Endothelial cell (in vitro differentiated cells): ENCODE measurements around the gene R3HDM2. TPM values are rescaled to one million over a fixed set of nuclear protein-coding genes. Genes with fewer than 3 reads are reported as not detected.

ENCODE experiments used
- DNase-seq: peaks from one replicate; pipeline ENCODE4 v3.0.0; 2021; ENCODE audit warnings: low spot score
- H3K27ac Mint-ChIP-seq: one replicate; pipeline ENCODE4 v1.8.0; 2021; ENCODE audit warnings: mixed read lengths, inconsistent platforms; ENCODE audit not compliant: unreplicated experiment
- H3K27me3 Mint-ChIP-seq: one replicate; pipeline ENCODE4 v1.8.0; 2021; ENCODE audit warnings: mild to moderate bottlenecking, moderate library complexity, mixed read lengths, inconsistent platforms; ENCODE audit not compliant: unreplicated experiment
- H3K36me3 Mint-ChIP-seq: one replicate; pipeline ENCODE4 v1.8.0; 2021; ENCODE audit warnings: mild to moderate bottlenecking, low read depth, mixed read lengths, inconsistent platforms; ENCODE audit not compliant: unreplicated experiment
- H3K4me1 Mint-ChIP-seq: one replicate; pipeline ENCODE4 v1.8.0; 2021; ENCODE audit warnings: mild to moderate bottlenecking, mixed read lengths, inconsistent platforms; ENCODE audit not compliant: unreplicated experiment
- H3K4me3 Mint-ChIP-seq: one replicate; pipeline ENCODE4 v1.8.0; 2021; ENCODE audit warnings: mild to moderate bottlenecking, mixed read lengths, inconsistent platforms; ENCODE audit not compliant: unreplicated experiment
- H3K9me3 Mint-ChIP-seq: one replicate; pipeline ENCODE4 v1.8.0; 2021; ENCODE audit warnings: mixed read lengths, inconsistent platforms; ENCODE audit not compliant: unreplicated experiment
- CTCF ChIP-seq: fragments of 200-600 bp; sonication (generic); IDR thresholded peaks from one replicate; pipeline ENCODE4 v1.5.0; 2021; ENCODE audit warnings: antibody characterized with exemption; ENCODE audit not compliant: unreplicated experiment
- total RNA-seq: library from RNA; stranded (reverse); fragmentation: NEBNext Ultra II Directional; extraction: Animal tissue kit (Norgen Biotek cat#: 25700); gene quantifications from one replicate; pipeline ENCODE4 v1.2.1, GENCODE V29; 2021; ENCODE audit not compliant: unreplicated experiment

Gene R3HDM2
- total RNA-seq, 1 donor from 2014 or later = 39.4 TPM

- Mint-ChIP-seq H3K27ac (no peak overlapping the region), H3K36me3 (peaks cover 13% of the 10 kb centered on the region), H3K9me3 (no peaks in the 10 kb centered on the region), H3K4me3 (no peak overlapping the region), H3K4me1 (peaks cover 4% of the 10 kb centered on the region), H3K27me3 (peaks cover 5% of the 10 kb centered on the region)
- no peak for DNase-seq
- TF ChIP-seq CTCF = no peak
Observed at GRCh38 chr12:57395121-57395520, 35.7 kb downstream of the R3HDM2 start.

- no peak for DNase-seq
- H3K4me1 Mint-ChIP-seq = peaks cover 18% of the 10 kb centered on the region
- peaks cover 13% of the 10 kb centered on the region for H3K36me3 Mint-ChIP-seq
- H3K27ac Mint-ChIP-seq = peak overlapping the region; percentile 78
- no peak overlapping the region for H3K4me3 Mint-ChIP-seq
- no peaks in the 10 kb centered on the region for H3K9me3 Mint-ChIP-seq
- no peaks in the 10 kb centered on the region for H3K27me3 Mint-ChIP-seq
- TF ChIP-seq CTCF = no peak
Observed at GRCh38 chr12:57390174-57390573, 40.7 kb downstream of the R3HDM2 start.

- peaks cover 18% of the 10 kb centered on the region for H3K4me1 Mint-ChIP-seq
- no peaks in the 10 kb centered on the region for H3K9me3 Mint-ChIP-seq
- H3K4me3 Mint-ChIP-seq = no peak overlapping the region
- H3K36me3 Mint-ChIP-seq = peaks cover 13% of the 10 kb centered on the region
- H3K27me3 Mint-ChIP-seq = no peaks in the 10 kb centered on the region
- H3K27ac Mint-ChIP-seq = no peak overlapping the region
- no peak for TF ChIP-seq CTCF
- no peak for DNase-seq
Observed at GRCh38 chr12:57389033-57389432, 41.8 kb downstream of the R3HDM2 start.

GRCh38 chr12:57388425-57388824 is 42.4 kb downstream of the R3HDM2 start:
- H3K27ac Mint-ChIP-seq = peak overlapping the region; percentile 52
- no peaks in the 10 kb centered on the region for H3K9me3 Mint-ChIP-seq
- no peak for DNase-seq
- TF ChIP-seq CTCF = no peak
- no peak overlapping the region for H3K4me3 Mint-ChIP-seq
- H3K27me3 Mint-ChIP-seq = no peaks in the 10 kb centered on the region
- H3K36me3 Mint-ChIP-seq = peaks cover 8% of the 10 kb centered on the region
- peaks cover 18% of the 10 kb centered on the region for H3K4me1 Mint-ChIP-seq

GRCh38 chr12:57386187-57386720 is 44.6 kb downstream of the R3HDM2 start:
- Mint-ChIP-seq H3K4me3 (no peak overlapping the region), H3K27ac (no peak overlapping the region), H3K36me3 (peaks cover 7% of the 10 kb centered on the region), H3K27me3 (no peaks in the 10 kb centered on the region), H3K9me3 (no peaks in the 10 kb centered on the region), H3K4me1 (peaks cover 18% of the 10 kb centered on the region)
- DNase-seq = no peak
- no peak for TF ChIP-seq CTCF
